Tracheal epithelial cell (primary cell): ENCODE data around the gene PMEL. TPM values are rescaled to one million over a fixed set of nuclear protein-coding genes. Genes with fewer than 3 reads are reported as not detected.

Experiments used
- total RNA-seq: library from RNA; depleted of rRNA; stranded (reverse); fragments of >200 nt; gene quantifications from 2 replicates; pipeline ENCODE4 v1.2.1, GENCODE V29; 2014

Gene PMEL
- 2.6 and 2.9 TPM in 2 replicates for total RNA-seq

GRCh38 chr12:55965941-55966407 is at the start of gene PMEL:
Gene PMEL, minus strand, starts transcription at chr12:55966042. Its CDS starts 31 bp downstream, at chr12:55966011.

GRCh38 chr12:55996715-55997534 is 31.1 kb upstream of the PMEL start, which contains the start of gene SUOX:
Gene SUOX, plus strand, starts transcription at chr12:55997276. Its CDS starts 4,946 bp downstream, at chr12:56002222.

GRCh38 chr12:55973599-55974307 is 7.9 kb upstream of the PMEL start, which contains the start of gene RAB5B:
Gene RAB5B, plus strand, starts transcription at chr12:55974078. Its CDS starts 12,883 bp downstream, at chr12:55986961.

GRCh38 chr12:55966408-55967281 is 803 bp upstream of the PMEL start, which contains the start of gene CDK2:
Gene CDK2, plus strand, starts transcription at chr12:55966830. Its CDS starts 179 bp downstream, at chr12:55967009.

GRCh38 chr12:55930771-55931316 is 35.0 kb downstream of the PMEL start, which contains the start of gene DGKA:
Gene DGKA, plus strand, starts transcription at chr12:55931162. Its CDS starts 5,342 bp downstream, at chr12:55936504.

GRCh38 chr12:55927588-55928502 is 38.0 kb downstream of the PMEL start, which contains the start of gene PYM1:
Gene PYM1, minus strand, starts transcription at chr12:55927894. Its CDS starts 133 bp downstream, at chr12:55927761.

Other genes starting within 250 kb of the PMEL start
- 34.5 and 34.7 TPM in 2 replicates for gene BLOC1S1, start 250.0 kb downstream of the PMEL start, total RNA-seq
- gene RDH5, start 245.6 kb downstream of the PMEL start, total RNA-seq = 1.1 and 1.2 TPM in 2 replicates
- gene CD63, start 237.0 kb downstream of the PMEL start, total RNA-seq = 935 and 965 TPM in 2 replicates
- 0.43 and 0.72 TPM in 2 replicates for gene GDF11, start 222.9 kb downstream of the PMEL start, total RNA-seq
- gene SARNP, start 148.3 kb downstream of the PMEL start, total RNA-seq = 64.2 and 75.2 TPM in 2 replicates
- gene ORMDL2, start 148.0 kb downstream of the PMEL start, total RNA-seq = 26.9 and 38.6 TPM in 2 replicates
- gene DNAJC14, start 136.5 kb downstream of the PMEL start, total RNA-seq = 36.2 and 41.2 TPM in 2 replicates
- gene MMP19, start 123.1 kb downstream of the PMEL start, total RNA-seq = 0.24 TPM in 1 of 2 replicates, not detected in the other
- 27.0 and 41.1 TPM in 2 replicates for gene PYM1, start 38.1 kb downstream of the PMEL start, total RNA-seq
- gene DGKA, start 34.9 kb downstream of the PMEL start, total RNA-seq = 97.6 and 107 TPM in 2 replicates
- gene CDK2, start 788 bp upstream of the PMEL start, total RNA-seq = 9.4 and 26.5 TPM in 2 replicates
- gene RAB5B, start 8.0 kb upstream of the PMEL start, total RNA-seq = 51.8 TPM in 2 replicates
- 5.1 and 5.8 TPM in 2 replicates for gene SUOX, start 31.2 kb upstream of the PMEL start, total RNA-seq
- gene IKZF4, start 55.0 kb upstream of the PMEL start, total RNA-seq = 0.24 TPM in 1 of 2 replicates, not detected in the other
- gene RPS26, start 75.9 kb upstream of the PMEL start, total RNA-seq = 233 and 674 TPM in 2 replicates
- 22.9 and 29.6 TPM in 2 replicates for gene ERBB3, start 114.1 kb upstream of the PMEL start, total RNA-seq
- 169 and 181 TPM in 2 replicates for gene PA2G4, start 138.5 kb upstream of the PMEL start, total RNA-seq
- gene RPL41, start 150.6 kb upstream of the PMEL start, total RNA-seq = 2,930 and 4,402 TPM in 2 replicates
- gene ZC3H10, start 152.2 kb upstream of the PMEL start, total RNA-seq = 2.2 and 2.8 TPM in 2 replicates
- gene ESYT1, start 162.2 kb upstream of the PMEL start, total RNA-seq = 241 and 358 TPM in 2 replicates
- 39.4 and 40.5 TPM in 2 replicates for gene MYL6B, start 186.5 kb upstream of the PMEL start, total RNA-seq
- gene MYL6, start 192.3 kb upstream of the PMEL start, total RNA-seq = 400 and 1,602 TPM in 2 replicates
- gene SMARCC2, start 223.4 kb upstream of the PMEL start, total RNA-seq = 17.4 and 18.1 TPM in 2 replicates